HG03565 (cell line): Measurements from ENCODE around the gene GREM2.

ENCODE experiments used
- ATAC-seq: cut with Tn5 transposase; IDR thresholded peaks from one replicate; pipeline ENCODE4 v1.9.1; 2021; ENCODE audit warnings: mild to moderate bottlenecking, moderate library complexity; ENCODE audit not compliant: unreplicated experiment

Gene GREM2

GRCh38 chr1:240611228-240611618 is 732 bp downstream of the GREM2 start:
- no peak for ATAC-seq

GRCh38 chr1:240610636-240611035 is 1.3 kb downstream of the GREM2 start:
- ATAC-seq, result no peak

- no peak for ATAC-seq
These were observed 2.4 kb downstream of the GREM2 start for GRCh38 chr1:240609527-240610060.

- ATAC-seq, result no peak
These were observed 3.2 kb downstream of the GREM2 start for GRCh38 chr1:240608707-240609106.

GRCh38 chr1:240607006-240607405 is 4.9 kb downstream of the GREM2 start:
- ATAC-seq, result no peak

GRCh38 chr1:240602189-240602588 is 9.8 kb downstream of the GREM2 start:
- no peak for ATAC-seq

- ATAC-seq, result no peak
These were observed 12.1 kb downstream of the GREM2 start for GRCh38 chr1:240599830-240600229.

GRCh38 chr1:240599299-240599698 is 12.7 kb downstream of the GREM2 start:
- ATAC-seq, result no peak

- ATAC-seq, result no peak
These were observed 13.5 kb downstream of the GREM2 start for GRCh38 chr1:240598216-240599001.

- ATAC-seq, result no peak
These were observed 14.7 kb downstream of the GREM2 start for GRCh38 chr1:240597153-240597745.

- no peak for ATAC-seq
These were observed 16.5 kb downstream of the GREM2 start for GRCh38 chr1:240595476-240595875.

GRCh38 chr1:240591564-240591963 is 20.4 kb downstream of the GREM2 start:
- ATAC-seq, result no peak

- no peak for ATAC-seq
These were observed 20.9 kb downstream of the GREM2 start for GRCh38 chr1:240591078-240591477.

GRCh38 chr1:240589585-240590110 is 22.3 kb downstream of the GREM2 start:
- no peak for ATAC-seq

GRCh38 chr1:240586006-240586405 is 25.9 kb downstream of the GREM2 start:
- no peak for ATAC-seq

- ATAC-seq, result no peak
These were observed 29.0 kb downstream of the GREM2 start for GRCh38 chr1:240582953-240583352.

- no peak for ATAC-seq
These were observed 32.4 kb downstream of the GREM2 start for GRCh38 chr1:240579511-240579910.

GRCh38 chr1:240577095-240577494 is 34.9 kb downstream of the GREM2 start:
- no peak for ATAC-seq

- peak; percentile 67 for ATAC-seq
These were observed 35.8 kb downstream of the GREM2 start for GRCh38 chr1:240575981-240576662.

GRCh38 chr1:240572328-240572727 is 39.6 kb downstream of the GREM2 start:
- ATAC-seq, result no peak

- ATAC-seq, result no peak
These were observed 40.2 kb downstream of the GREM2 start for GRCh38 chr1:240571782-240572181.

- no peak for ATAC-seq
These were observed 44.9 kb downstream of the GREM2 start for GRCh38 chr1:240567066-240567465.
